ENCODE data around the gene PROKR2.

The PROKR2 gene

DNA sequence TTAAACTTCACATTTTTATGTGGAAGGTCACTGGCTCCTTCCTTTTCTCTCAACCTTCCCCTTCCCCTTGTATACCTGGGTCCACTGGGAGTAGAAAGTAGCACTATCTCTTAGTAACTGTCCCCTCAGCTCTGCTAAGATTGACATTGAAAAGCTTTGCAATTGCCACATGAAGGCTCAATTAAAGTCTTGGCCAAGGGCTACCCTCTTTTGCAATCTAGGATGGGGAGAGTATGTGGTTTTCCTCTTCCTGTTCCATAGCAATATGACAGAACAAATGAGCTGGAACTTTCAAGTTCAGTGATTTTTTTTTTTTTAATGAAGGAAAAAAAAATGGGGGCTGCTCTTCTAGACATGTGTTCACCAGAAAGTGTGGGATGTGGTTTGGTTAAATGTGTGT is 37.1 kb downstream of the PROKR2 start:
- DNase-seq: no peak

DNA sequence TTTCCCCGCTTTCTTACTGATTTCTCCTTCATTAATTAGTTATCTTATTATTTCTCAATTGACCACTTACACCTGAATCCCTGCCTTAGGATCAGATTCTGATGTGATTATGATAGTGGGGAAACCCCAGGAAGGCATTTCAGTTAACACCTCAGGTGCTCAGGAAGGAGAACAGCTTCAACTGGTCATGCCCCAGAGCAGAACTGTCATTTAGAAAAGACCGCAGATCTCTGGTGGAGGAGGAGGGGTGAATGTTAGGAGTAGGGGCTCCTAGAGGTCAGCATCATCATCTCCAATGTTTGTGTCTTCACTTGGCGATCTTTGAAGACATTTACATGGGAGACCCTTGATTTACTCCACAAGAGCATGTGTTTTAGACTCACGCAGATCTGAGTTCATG is 44.5 kb downstream of the PROKR2 start:
- no peak for DNase-seq

DNA sequence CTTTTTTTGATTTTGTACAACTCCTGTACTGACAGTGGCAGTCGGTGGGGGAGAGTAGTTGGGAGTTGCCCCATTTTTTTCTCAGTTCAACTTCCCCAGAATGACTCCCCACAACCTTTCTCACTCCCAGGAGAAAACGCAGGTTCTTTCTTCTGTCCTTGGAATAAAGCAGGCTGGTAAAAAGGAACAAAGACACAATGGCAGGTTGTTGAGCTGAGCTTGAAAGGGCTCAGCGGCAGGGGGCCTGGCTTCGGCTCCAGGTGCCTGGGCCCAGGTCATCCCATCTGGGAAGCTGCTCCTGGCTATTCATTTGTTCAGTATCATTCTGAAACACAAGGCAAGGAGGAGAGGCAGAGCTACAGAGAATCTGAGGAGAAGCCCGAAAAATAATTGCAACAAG is 46.2 kb downstream of the PROKR2 start:
- DNase-seq: no peak

DNA sequence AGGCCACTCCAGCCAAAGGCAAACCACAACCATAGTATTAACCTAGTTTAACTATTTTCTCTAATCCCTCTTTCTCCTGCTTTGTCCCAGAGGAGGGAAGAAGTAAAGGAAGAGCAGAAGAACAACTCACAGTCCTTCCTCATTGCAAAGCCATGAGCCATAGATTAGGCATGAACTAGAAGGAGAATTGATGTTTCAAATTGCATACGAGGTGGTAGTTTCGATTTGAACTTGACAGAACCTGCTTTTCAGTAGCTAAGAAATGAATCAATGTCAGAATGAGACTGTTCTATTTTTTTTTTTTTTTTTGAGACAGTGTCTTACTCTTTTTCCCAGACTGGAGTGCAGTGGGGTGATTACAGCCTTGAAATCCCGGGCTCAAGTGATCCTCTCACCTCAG is 48.3 kb downstream of the PROKR2 start:
- no peak for DNase-seq

GRCh38 chr20:5267092-5267491 is 49.7 kb downstream of the PROKR2 start:
- DNase-seq: no peak

Measured in activated CD4-positive, alpha-beta T cell treated with anti-CD3 and anti-CD28 coated beads for 4 hours (primary cell).